ENCODE data around the gene CDH13. TPM values are rescaled to one million over a fixed set of nuclear protein-coding genes. Genes with fewer than 3 reads are reported as not detected.
A peak's percentile ranks its signal among the peaks of the same experiment; 100 is the strongest.

The CDH13 gene
- total and polyA plus RNA-seq, 2 of the 8 experiments (the other 6 are each of a cell fraction or from before 2014, with no cell fraction given), result 2.3 to 2.4 TPM

- TF ChIP-seq, protein P1, sequence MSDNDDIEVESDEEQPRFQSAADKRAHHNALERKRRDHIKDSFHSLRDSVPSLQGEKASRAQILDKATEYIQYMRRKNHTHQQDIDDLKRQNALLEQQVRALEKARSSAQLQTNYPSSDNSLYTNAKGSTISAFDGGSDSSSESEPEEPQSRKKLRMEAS (IDR thresholded peaks at IDR 0.05), result 0 out of 2 replicates have a peak, but pooled peaks have one; percentile 31
- TF ChIP-seq SIRT6 (IDR thresholded peaks at IDR 0.05; ENCODE audit: low read length) (no peak), EZH2 (IDR thresholded peaks at IDR 0.05; ENCODE audit: low read depth, low read length, severe bottlenecking) (no peak)
Measured at GRCh38 chr16:83624429-83625120, 997.8 kb downstream of the CDH13 start (continued).
